22Rv1 (cell line): ENCODE measurements around the gene NAPA.

Source experiments
- ZFX ChIP-seq: fragments of 450-650 bp; IDR thresholded peaks from 2 replicates; pipeline ENCODE4 v1.6.1; 2017; ENCODE audit warnings: antibody characterized with exemption, borderline replicate concordance
- TF ChIP-seq, protein P1 (sequence below): fragments of 450-650 bp; IDR thresholded peaks from 2 replicates; pipeline ENCODE4 v1.5.1; 2017; ENCODE audit warnings: mild to moderate bottlenecking

DNA sequence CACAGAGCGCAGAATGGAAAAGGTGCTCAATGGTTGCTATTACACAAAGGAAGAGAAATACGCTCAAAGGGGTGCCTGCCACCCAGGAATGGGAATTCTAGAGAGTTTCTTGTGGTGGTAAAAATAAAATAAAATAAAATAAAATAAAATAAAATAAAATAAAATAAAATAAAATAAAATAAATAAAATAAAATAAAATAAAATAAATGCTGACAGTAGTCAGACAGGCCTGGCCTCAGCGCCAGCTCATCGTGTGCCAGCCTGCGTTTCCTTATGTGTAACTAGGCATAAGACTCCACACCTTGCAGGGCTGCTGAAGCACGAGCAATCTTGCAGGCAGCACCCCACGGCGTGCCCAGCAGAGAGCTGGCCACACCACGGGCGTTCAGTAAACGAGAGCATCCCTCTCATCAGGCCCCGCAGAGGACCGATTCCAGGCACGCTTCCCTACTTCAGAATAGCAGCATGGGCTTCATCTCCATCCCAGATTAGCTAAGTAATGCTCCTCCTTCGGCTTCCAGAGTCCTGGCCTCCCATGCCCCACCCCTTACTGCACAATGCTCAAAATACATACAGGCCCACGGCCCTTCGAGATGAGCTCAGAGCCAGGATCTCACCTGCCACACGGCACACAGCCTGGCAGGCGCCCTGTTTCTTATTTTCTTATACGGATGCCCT, 5.6 kb downstream of the NAPA start:
- TF ChIP-seq, protein P1, sequence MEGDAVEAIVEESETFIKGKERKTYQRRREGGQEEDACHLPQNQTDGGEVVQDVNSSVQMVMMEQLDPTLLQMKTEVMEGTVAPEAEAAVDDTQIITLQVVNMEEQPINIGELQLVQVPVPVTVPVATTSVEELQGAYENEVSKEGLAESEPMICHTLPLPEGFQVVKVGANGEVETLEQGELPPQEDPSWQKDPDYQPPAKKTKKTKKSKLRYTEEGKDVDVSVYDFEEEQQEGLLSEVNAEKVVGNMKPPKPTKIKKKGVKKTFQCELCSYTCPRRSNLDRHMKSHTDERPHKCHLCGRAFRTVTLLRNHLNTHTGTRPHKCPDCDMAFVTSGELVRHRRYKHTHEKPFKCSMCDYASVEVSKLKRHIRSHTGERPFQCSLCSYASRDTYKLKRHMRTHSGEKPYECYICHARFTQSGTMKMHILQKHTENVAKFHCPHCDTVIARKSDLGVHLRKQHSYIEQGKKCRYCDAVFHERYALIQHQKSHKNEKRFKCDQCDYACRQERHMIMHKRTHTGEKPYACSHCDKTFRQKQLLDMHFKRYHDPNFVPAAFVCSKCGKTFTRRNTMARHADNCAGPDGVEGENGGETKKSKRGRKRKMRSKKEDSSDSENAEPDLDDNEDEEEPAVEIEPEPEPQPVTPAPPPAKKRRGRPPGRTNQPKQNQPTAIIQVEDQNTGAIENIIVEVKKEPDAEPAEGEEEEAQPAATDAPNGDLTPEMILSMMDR = no peak
- TF ChIP-seq ZFX = no peak
